Stimulated activated CD4-positive, alpha-beta T cell treated with anti-CD3 and anti-CD28 coated beads, Interleukin-2, amount 100 ng/mL, for 24 hours (primary cell): Measurements from ENCODE around the gene GLS.

Experiments used
- DNase-seq, 2 donors: peaks; one replicate each; pipeline ENCODE4 v3.0.0-alpha.2; 2020

GLS gene

DNA sequence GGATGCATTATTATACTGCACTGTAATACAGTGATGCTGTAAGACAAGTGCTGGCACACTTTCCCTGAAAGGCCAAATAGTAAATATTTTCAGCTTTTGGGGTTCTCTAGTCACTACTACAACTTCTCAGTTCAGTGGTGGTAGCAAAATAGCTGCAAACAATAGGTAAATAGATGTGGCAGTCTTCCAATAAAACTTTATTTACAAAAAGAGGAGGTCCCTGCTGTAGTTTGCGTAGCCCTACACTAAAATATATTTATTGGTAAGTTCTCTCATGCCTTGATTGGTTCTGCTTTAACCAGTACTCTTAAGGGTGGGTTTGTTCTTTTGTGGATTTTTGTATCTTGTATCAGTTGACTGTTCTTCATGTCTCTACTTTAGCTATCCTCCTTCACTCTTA, 7.8 kb downstream of the GLS start:
- no peak for DNase-seq

DNA sequence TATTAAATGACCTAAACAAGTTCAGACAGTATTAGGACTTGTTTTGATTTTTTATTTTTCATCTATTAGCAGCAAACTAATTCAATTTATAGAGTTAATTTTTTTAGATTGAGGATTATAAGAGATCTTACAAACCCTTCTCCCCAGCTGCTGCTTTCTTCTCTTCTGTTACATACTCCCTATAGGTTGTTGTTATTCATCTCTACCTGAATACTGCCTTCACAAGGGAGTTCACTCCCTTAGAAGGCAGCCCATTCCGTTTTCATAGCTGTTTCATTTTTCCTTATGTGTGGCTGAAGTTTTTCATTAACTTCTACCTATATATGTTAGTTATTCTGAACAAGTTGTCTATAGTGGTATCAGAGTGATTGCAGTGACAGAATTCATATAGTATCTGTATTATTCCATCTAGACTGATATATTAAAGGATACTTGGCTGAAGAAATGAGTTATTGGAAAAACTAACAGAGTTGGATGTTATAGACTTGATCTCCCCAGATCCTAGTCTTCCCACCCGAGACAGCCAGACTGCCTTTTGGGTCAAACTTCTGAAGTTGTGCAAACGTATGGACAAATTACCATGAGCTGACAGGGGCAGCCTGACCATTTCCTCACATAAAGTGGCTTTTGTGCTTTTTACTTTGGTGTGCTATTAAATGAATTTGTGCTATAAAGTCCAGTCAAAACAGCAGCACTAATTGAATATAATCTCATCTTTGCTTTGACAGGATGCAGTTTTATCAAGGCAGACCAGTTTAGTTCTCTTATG, 8.7 kb downstream of the GLS start:
- DNase-seq: no peak

DNA sequence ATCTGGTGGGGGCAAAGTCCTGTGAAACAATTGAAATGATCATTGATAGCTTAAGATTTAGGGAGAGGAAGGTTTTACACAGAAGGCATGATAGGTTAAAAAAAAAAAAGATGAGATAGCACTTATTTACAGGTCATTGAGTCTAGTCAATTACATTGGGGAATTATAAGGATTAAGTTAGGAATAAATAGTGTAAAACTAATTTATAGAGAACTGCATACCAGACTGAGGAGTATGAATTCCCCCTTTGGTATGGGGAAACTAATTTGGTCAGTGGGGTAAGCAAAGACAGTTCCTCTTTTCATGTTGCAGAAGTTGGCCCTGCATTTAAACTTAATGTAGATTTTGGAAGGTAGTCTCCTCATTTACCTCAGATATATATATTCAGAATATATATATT, 10.8 kb downstream of the GLS start:
- no peak for DNase-seq

DNA sequence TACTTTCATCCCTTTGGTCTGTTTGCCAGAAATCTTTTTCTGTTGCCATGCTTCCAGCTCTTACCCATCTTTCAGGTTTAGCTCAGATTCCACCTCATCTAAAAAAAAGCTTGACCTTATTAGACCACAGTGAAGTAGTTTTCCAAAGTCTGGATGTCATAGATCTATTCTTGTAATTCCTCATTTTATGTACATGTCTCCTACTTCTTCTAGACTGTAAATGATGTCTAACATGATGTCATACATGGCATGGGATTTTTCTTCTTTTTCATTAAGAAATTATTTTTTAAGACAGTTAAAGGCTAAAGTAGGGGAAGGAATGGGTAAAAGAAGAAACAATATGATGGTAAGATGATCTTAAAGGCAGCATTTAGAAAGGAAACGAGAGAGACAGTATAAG, 11.3 kb downstream of the GLS start:
- DNase-seq: no peak

DNA sequence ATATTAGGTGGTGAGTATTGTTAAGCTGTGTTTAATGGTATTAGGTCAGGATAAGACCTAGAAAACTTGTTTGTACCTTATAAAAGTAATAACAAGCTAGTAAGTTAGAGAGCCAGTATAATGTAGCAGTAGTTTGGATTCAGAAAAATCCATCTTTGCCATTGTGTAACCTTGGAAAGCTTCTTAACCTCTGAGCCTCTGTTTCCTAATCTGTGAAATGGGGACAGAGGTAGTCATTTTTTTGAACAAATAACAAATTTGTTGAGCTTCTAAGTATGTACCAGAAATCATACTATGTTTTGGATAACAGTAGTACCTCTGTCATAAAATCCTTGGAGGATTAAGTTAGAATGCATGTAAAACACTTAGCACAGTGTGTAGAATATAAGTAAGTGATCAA, 12.5 kb downstream of the GLS start:
- no peak for DNase-seq

DNA sequence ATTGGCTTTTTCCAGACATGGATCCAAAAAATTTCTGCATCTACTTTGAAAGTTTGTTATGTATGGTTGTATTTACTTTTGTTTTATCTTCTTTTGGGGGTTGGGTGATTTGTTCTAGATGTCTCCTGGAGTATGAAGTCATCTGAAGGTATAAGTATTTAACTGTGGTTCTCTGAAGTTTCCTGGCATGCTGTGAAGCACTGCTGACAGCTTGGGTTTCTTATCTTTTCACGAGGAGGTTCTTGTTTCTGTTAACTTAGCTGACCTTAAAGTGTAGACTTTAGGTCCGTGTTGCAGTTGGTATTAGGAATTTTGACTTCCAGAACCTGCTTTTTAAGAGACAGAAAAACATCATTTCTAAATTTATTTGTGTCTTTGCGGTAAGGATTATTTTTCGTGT, 15.9 kb downstream of the GLS start:
- no peak for DNase-seq

DNA sequence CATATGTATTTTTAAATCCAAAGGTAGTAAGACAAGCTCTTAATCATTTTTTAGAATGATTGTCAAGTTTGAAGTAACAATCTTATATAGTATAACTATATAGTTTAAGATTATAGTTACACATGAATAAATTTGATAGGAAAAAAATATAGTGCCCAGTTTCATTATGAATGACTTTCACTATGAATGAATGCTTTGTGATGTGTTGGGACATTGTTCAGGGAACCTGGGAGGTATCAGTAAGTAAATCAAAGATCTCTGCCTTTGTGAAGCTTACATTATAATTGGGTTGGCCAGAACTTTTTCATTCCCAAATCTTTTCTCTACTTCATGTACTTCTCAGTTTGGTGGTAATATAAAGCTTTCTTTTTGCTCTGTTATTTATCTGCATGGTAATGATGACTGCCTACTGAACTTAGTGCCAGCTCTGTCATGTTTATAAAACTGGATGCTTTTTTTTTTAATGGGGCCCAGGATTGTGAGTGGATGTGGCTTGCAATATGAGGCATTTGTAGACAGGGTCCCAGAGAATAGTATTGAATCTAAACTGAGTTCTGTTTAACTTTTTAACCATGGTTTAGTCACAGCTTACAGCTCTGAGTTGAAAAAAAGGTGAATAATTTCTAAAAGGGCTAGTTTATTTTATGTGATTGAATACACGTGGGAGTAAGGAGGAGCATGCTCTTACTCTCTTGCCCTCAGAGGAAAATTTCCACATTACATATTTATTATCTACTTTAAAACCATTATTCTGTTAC, 23.3 kb downstream of the GLS start:
- no peak for DNase-seq

DNA sequence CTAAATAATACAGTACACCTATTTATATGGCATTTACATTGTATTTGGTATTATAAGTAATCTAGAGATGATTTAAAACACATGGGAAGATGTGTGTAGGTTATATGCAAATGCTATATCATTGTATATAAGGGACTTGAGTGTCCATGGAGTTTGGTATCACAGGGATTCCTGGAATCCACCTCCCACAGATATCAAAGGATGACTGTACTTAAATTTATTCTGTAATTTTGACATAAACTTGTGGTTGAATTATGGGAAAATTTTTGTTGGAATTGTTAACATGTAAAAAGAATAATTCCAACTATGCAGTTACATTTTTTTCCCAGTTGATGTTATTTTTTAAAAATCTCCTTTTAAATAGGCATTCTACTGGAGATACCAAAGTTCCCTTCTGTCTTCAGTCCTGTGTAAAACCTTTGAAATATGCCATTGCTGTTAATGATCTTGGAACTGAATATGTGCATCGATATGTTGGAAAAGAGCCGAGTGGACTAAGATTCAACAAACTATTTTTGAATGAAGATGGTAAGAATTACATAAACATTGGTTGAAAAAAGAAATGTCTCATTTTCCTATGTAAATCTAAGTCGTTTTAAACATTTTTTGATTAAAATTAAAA, 24.1 kb downstream of the GLS start:
- no peak for DNase-seq

DNA sequence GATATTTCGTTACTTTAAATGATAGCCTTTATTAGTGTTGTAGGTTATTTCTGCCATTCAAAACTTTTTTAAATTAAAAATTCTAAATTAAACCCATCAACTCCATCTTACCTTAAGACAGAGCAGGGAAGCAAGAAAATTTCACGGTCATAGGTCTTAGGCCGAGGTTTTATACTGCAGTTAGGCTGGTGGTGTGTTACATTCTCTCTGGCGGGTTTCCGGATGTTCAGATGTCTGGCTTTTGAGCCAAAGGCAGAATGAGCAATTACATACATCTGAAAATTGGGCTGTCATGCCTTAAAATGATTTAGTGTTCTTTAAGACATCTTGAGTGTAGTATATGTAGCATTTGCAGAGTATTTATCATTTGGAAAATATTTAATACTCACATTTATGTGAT, 27.9 kb downstream of the GLS start:
- no peak for DNase-seq

DNA sequence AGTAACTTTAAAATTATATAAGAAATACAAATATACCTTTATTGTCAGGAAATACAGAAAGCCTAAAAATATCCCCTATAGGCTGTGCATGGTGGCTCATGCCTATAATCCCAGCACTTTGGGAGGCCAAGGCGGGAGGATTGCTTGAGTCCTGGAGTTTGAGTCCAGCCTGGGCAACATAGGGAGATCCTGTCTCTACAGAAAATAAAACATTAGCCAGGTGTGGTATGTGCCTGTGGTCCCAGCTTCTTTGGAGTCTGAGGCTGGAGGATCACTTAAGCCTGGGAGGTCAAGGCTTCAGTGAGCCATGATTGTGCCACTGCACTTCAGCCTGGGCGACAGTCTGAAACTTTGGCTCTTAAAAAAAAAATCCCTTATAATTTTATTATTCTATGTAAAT, 29.1 kb downstream of the GLS start:
- no peak for DNase-seq

DNA sequence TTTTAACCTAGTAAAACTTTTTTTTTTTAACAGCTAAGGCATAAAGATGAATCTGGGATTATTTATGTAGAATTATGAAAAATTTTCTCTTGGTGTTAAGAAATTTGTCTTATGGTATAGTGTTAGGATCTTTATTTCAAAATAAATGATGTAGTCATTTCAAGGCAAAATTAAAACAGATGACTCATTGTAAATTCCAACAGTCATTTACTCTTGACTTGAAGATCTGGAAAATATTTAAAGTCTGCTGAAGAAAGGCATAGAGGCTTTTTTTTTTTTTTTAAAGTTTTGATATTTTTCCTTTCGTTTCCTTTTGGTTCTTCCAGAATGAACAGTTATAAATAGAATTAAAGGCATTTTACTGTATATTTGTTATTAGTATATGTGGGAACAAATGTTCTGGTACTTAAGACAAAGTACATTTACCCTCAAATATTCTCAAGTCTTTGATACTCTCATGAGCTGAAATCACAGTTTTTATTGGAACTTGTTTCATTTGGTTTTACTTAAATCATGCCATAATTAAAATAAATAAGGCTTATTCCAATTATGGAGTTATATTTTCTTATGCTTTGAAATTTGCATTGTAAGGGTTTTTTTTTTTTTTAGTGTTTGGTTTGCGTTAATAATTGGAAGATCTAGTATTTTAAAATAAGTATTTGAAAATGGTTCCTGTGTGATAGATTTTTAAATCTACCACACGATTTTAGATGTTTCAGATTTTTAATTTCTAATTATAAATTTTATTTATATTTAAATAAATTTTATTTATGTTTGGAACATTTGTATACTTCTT, 29.9 kb downstream of the GLS start:
- no peak for DNase-seq

DNA sequence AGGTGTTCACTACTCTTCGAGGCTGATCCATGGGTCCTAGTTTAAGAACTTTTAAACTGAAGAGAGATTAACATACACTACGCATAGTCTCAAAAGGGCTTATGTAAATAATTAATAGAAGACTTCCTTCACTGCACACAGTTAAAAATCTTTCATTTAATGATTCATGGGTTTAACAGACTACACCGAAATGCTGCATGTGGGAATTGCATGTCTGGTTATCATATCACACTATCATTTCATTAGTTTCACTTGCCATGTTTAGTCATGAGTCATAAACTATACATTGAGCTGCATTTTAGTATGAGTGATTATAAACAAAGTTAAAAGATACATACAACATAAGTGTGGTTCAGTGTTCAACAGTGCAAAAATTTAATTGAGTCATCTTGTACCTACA, 31.2 kb downstream of the GLS start:
- no peak for DNase-seq

DNA sequence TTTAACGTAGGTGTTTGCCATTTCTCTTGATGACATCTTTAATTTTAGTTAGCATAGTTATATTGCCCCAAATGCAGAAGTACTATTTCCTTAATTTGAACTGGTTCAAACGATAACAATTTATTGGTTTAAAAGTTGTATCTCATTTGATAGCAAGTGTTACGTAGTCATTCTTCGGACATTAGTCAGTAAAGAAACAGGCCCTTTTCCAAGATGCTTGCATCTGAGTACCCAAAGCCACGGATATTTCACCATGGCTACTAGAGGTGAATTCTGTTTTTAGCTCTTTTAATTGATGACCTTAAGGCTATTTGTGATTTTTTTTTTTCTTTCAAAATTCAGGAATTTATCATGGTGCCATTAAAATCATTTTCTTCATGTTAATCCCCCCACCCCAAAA, 32.1 kb downstream of the GLS start:
- DNase-seq: no peak

DNA sequence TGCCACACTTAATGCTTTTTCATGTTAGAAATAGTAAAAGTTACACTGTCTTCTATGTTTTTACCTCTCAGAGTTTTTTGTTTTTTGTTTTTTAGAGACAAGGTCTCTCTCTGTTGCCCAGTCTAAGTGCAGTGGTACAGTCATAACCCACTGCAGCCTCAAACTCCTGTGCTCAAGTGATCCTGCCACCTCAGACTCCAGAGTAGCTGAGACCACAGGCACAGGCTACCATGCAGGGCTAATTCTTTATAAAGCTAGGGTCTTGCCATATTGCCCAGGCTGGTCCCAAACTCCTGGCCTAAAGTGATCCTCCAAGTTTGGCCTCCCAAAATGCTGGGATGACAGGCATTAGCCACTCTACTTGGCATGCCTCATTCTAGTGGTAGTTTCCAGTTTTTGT, 33.1 kb downstream of the GLS start:
- no peak for DNase-seq

DNA sequence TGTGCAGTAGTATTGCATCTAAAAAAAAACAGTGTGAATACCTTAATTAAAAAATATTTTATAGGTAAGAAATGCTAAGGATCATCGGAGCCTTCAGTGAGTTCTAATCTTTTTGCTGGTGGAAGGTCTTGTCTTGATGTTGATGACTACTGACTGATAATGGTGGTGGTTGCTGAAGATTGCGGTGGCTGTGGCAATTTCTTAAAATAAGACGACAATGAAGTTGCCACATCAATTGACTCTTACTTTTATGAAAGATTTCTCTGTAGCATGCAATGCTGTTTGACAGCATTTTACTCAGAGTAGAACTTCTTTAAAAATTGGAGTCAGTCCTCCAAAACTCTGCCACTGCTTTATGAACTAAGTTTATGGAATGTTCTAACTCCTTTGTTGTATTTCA, 36.2 kb downstream of the GLS start:
- no peak for DNase-seq

DNA sequence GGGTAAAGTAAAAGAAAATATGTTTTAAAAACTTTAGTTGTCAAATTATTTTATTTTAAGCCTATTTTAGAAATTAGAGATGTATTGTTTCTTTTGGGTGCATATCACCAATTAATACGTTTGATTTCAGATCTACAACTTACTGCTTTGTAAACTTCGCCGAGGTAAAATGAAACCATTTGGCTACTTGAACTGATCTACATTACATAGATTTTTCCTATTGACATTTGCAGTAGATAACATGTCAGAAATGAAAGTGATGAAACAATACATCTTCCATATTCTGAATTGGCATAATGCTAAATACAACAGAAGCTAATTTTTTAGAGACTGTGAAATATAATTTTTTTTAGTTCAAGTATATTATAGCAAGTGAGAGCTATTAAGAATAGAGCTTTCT, 39.5 kb downstream of the GLS start:
- DNase-seq: no peak

DNA sequence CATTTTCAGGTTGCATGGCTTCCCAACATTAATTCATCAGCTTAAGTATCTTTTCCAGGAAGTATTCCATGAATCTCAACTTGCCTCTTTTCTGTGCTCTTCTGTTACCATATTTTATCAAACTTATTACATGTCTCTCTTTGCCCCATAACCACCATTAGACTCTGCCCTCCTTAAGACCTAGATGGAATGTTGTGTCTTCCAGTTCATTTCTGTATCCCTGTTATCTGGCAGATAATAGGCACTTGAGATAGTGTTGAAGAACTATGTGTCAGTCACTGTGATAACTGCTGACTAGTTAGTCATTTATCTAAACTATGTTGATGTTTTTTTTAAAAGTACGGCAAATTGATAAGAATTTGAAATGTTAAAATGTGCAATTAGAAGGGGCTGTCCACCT, 41.8 kb downstream of the GLS start:
- DNase-seq: no peak

DNA sequence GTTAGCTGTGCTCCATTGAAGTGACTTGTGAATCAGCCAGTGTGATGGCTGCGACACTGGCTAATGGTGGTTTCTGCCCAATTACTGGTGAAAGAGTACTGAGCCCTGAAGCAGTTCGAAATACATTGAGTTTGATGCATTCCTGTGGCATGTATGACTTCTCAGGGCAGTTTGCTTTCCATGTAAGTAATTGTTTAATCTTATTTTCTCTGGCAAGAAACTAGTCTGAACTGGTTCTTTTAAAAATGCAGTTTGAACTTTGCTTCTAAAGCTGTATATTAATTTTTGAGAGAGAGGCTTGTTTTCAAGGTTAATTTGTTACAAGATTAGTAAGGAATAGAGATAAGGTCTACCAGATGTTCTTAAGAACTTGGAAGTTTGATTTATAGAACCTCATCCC, 46.7 kb downstream of the GLS start:
- DNase-seq: no peak

DNA sequence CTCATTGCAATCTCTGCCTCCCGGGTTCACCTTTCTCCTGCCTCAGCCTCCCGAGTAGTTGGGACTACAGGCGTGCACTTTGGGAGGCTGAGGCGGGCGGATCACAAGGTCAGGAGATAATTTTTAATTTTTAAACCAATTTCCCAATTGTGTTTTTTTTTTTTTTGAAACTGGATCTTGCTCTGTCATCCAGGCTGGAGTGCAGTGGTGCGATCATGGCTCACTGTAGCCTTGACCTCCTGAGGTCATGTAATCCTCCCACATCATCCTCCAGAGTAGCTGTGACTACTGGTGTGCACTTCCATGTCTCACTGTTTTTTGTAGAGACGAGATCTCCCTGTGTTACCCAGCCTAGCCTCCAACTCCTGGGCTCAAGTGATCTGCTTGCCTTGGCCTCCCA, 49.3 kb downstream of the GLS start:
- no peak for DNase-seq

DNA sequence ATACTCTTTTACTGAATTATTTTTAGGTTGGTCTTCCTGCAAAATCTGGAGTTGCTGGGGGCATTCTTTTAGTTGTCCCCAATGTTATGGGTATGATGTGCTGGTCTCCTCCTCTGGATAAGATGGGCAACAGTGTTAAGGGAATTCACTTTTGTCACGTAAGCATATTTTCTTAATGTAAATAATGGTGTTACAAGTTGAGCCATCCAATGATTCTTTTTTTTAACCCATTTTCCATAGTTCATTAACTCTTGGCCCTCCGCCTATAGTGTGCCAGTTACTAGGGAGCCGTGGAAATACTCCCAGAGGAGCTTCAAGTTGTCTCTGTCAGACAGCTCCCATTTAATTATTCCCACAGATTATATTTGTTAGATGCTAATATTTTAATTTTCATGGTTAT, 49.8 kb downstream of the GLS start:
- DNase-seq: no peak

DNA sequence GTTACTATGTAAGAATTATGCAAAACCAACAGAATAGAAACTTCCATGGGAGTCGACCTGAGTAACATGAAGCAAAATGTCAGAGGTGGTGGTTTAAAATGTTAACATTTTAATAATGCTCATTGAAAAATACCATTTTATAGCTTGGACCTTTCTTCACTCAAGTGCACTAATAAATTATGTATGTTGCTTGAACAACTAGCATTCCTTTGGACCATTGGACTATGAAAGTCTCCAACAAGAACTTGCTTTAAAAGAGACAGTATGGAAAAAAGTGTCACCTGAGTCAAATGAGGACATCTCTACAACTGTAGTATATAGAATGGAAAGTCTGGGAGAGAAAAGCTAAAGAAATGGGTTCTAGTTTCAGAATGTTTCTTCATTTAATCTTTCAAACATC, 51.9 kb downstream of the GLS start:
- DNase-seq: no peak

DNA sequence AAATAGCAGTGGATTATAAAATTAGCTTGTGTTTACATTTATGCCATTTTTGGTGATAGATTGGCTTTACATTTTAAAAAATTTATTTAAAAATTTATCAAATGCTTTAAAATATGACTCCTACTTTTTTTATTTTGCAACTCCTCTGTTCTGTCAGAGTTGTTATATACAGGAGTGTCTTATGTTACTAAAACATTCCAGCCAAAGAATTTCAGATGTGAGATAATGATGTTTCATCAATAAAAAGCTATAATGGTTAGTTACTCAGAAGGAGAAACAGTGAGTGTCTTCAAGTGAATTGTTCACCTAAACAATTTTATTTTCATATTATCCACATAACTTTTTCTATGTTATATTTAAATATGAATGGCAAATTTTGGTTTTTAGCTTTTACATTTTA, 52.7 kb downstream of the GLS start:
- no peak for DNase-seq

DNA sequence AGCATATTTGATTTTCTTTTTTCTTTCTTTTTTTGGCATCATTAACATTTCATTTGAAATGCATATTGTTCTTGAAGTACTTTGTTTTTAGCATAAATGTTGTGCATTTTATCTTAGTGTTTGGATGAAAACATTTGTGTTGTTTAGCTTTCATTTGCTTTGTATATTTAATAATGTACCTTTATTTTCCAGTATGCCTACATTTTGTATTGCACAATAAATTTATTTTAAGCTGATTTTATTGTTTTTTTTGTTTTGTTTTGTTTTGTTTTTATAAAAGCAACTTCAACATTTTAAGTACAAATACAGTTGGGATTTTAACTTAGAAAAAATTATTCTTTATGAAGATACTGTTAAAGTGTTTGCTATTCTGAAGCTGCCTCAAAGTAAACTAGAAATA, 54.4 kb downstream of the GLS start:
- no peak for DNase-seq
